Cardiac muscle cell (in vitro differentiated cells and primary cell): ENCODE results near the gene SH3RF1. TPM values are rescaled to one million over a fixed set of nuclear protein-coding genes. Genes with fewer than 3 reads are reported as not detected.

Source experiments
- DNase-seq, 2 donors: peaks; one replicate each; pipeline versions ENCODE4 v3.0.0 to v3.0.0-alpha.2; 2010 to 2017; ENCODE audit warnings: low read depth in 1 of 2, low spot score in 1 of 2
- H3K27ac ChIP-seq: fragments of 200-600 bp; sonication (generic); 2 replicates; pipeline ENCODE4 v1.5.1; 2016
- H3K27me3 ChIP-seq: fragments of 200-600 bp; sonication (generic); 2 replicates; pipeline ENCODE4 v1.6.0; 2016; ENCODE audit warnings: control low read depth
- H3K36me3 ChIP-seq: fragments of 200-600 bp; sonication (generic); 2 replicates; pipeline ENCODE4 v1.5.1; 2016; ENCODE audit warnings: control low read depth
- H3K4me1 ChIP-seq: fragments of 200-600 bp; sonication (generic); 2 replicates; pipeline ENCODE4 v1.8.1; 2017; ENCODE audit warnings: low read depth, mild to moderate bottlenecking, mixed run types
- H3K4me3 ChIP-seq: fragments of 200-600 bp; sonication (generic); 2 replicates; pipeline ENCODE4 v1.5.1; 2016; ENCODE audit warnings: mild to moderate bottlenecking
- H3K9me3 ChIP-seq: fragments of 200-600 bp; sonication (generic); 2 replicates; pipeline ENCODE4 v1.5.1; 2017; ENCODE audit warnings: low read depth, mild to moderate bottlenecking, control low read depth
- CTCF ChIP-seq: IDR thresholded peaks from 2 replicates; pipeline ENCODE4 v1.5.1; 2012; ENCODE audit warnings: low read depth, mild to moderate bottlenecking, low read length
- polyA plus RNA-seq: library from polyadenylated mRNA; unstranded; fragments of >200 nt; fragmentation: Nextera tagmentation; extraction: Ambion mirVana; gene quantifications from 2 replicates; pipeline ENCODE4 v1.2.1, GENCODE V29; 2016
- total RNA-seq: library from RNA; depleted of rRNA; stranded (reverse); fragments of >200 nt; gene quantifications from 2 replicates; pipeline ENCODE4 v1.2.3, GENCODE V29; 2016

The SH3RF1 gene
- total and polyA plus RNA-seq, 2 experiments from 2014 or later = 3.4 to 4.3 TPM

DNA sequence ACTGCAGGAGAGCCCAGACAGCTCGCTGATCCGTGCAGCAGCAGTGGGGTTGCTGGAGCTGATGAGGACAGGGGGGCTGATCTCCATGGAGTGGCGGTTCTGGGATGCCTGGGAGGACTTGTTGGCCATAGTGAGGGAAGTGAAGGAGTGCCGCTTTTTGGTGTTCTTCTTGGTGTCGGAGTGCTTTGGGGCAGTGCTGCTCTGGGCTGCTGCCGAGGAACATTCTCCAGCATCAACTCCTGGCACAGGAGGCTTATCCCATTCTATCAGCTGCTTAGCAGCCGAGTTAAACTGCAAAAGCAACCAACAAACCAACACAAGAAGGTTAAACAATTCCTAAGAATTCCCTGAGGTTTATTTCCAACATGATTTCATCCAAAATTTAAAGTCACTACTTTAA, 134.4 kb downstream of the SH3RF1 start:
- Histone ChIP-seq H3K27me3 (no peaks in the 10 kb centered on the region), H3K36me3 (no peaks in the 10 kb centered on the region), H3K4me3 (no peak overlapping the region), H3K4me1 (peaks cover 34% of the 10 kb centered on the region), H3K9me3 (no peaks in the 10 kb centered on the region), H3K27ac (no peak overlapping the region)
- no peak for TF ChIP-seq CTCF
- DNase-seq = no peak

- Histone ChIP-seq H3K27ac (no peak overlapping the region), H3K9me3 (no peaks in the 10 kb centered on the region), H3K27me3 (no peaks in the 10 kb centered on the region), H3K36me3 (no peaks in the 10 kb centered on the region), H3K4me3 (no peak overlapping the region), H3K4me1 (peaks cover 34% of the 10 kb centered on the region)
- DNase-seq = no peak
- no peak for TF ChIP-seq CTCF
Measured at GRCh38 chr4:169135776-169136175, 135.0 kb downstream of the SH3RF1 start.

GRCh38 chr4:169133932-169134331, 136.8 kb downstream of the SH3RF1 start:
- DNase-seq = peak in 1 of 2 donors; percentile 47
- Histone ChIP-seq H3K27ac (peak overlapping the region; percentile 57), H3K9me3 (no peaks in the 10 kb centered on the region), H3K4me3 (no peak overlapping the region), H3K27me3 (no peaks in the 10 kb centered on the region), H3K4me1 (peaks cover 34% of the 10 kb centered on the region), H3K36me3 (no peaks in the 10 kb centered on the region)
- TF ChIP-seq CTCF = no peak

DNA sequence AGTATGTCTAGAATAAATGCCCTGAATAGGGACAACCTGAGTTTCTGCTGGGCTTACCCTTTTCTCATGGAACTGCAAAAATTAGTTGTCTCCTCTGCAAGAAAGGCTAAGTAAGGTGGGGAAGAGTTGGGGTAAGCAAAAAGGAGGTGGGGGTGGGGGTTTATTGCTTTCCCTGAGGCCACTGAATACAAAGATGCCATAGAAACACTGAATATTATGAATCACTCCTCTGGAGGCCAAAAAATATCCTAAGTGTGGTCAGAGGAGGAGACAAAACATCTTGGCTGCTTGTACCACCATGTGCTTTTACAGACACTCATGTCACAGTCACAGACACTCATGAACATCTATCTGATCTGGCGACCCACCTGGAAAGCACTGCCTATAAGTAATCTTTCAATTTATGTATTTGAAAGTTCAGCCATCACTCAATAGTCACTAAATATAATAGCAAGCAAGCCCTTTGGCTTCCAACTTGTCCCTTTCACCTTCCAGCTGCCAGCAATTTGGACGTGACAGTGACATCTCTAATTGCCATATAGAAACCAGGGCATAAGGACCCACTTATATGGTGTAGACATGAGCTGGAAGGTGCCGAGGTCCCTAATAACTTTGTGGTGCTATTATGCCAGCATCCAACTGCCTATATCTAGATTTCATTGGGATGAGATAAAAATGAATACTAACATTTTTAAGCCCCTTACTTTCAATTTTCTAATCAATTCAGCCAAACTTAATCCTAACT, 138.0 kb downstream of the SH3RF1 start:
- no peaks in the 10 kb centered on the region for H3K27me3 ChIP-seq
- no peak for DNase-seq
- TF ChIP-seq CTCF = no peak
- H3K27ac ChIP-seq = no peak overlapping the region
- peaks cover 34% of the 10 kb centered on the region for H3K4me1 ChIP-seq
- no peaks in the 10 kb centered on the region for H3K9me3 ChIP-seq
- no peak overlapping the region for H3K4me3 ChIP-seq
- no peaks in the 10 kb centered on the region for H3K36me3 ChIP-seq

GRCh38 chr4:169131556-169132208, 139.1 kb downstream of the SH3RF1 start:
- no peak for TF ChIP-seq CTCF
- no peak overlapping the region for H3K4me3 ChIP-seq
- H3K36me3 ChIP-seq = no peaks in the 10 kb centered on the region
- H3K27me3 ChIP-seq = no peaks in the 10 kb centered on the region
- peaks cover 34% of the 10 kb centered on the region for H3K4me1 ChIP-seq
- no peak for DNase-seq
- no peak overlapping the region for H3K27ac ChIP-seq
- H3K9me3 ChIP-seq = no peaks in the 10 kb centered on the region
